Osteoblast (primary cell): ENCODE results near the gene OVOL1. TPM values are rescaled to one million over a fixed set of nuclear protein-coding genes. Genes with fewer than 3 reads are reported as not detected.
"Not testable (repeated sequence)": the region's sequence is repeated elsewhere in the genome, so short reads cannot be mapped to it uniquely, and the experiment has no call there.

Experiments
- DNase-seq: peaks from one replicate; pipeline ENCODE4 v3.0.0; 2011; ENCODE audit warnings: low spot score, mixed read lengths; ENCODE audit not compliant: insufficient read length; ENCODE audit errors: missing footprints
- H2AFZ ChIP-seq: 2 replicates; pipeline ENCODE4 v1.6.0; 2011; ENCODE audit warnings: mild to moderate bottlenecking, low read length
- H3K27ac ChIP-seq: 2 replicates; pipeline ENCODE4 v1.5.1; 2011; ENCODE audit warnings: mild to moderate bottlenecking, low read depth, low read length, moderate library complexity
- H3K27me3 ChIP-seq: 2 replicates; pipeline ENCODE4 v1.6.0; 2012; ENCODE audit warnings: mild to moderate bottlenecking, control low read depth, inconsistent platforms, low read length, moderate library complexity; ENCODE audit not compliant: insufficient read depth
- H3K36me3 ChIP-seq: 2 replicates; pipeline ENCODE4 v1.5.1; 2011; ENCODE audit warnings: mild to moderate bottlenecking, low read length, control low read depth, moderate library complexity; ENCODE audit not compliant: insufficient read depth
- H3K4me1 ChIP-seq: 2 replicates; pipeline ENCODE4 v1.5.1; 2011; ENCODE audit warnings: mild to moderate bottlenecking, low read length, control low read depth, moderate library complexity; ENCODE audit not compliant: insufficient read depth
- H3K4me2 ChIP-seq: 2 replicates; pipeline ENCODE4 v1.6.0; 2011; ENCODE audit warnings: mild to moderate bottlenecking, low read length; ENCODE audit not compliant: insufficient read depth
- H3K4me3 ChIP-seq: fragments of 200-600 bp; sonication (generic); 3 replicates; pipeline ENCODE4 v1.5.1; 2012; ENCODE audit warnings: mild to moderate bottlenecking, low read length, inconsistent platforms; ENCODE audit not compliant: insufficient read depth
- H3K79me2 ChIP-seq: 2 replicates; pipeline ENCODE4 v1.6.0; 2012; ENCODE audit warnings: mild to moderate bottlenecking, low read length, control low read depth, inconsistent platforms; ENCODE audit not compliant: insufficient read depth
- H3K9me3 ChIP-seq: 2 replicates; pipeline ENCODE4 v1.5.1; 2011; ENCODE audit warnings: low read depth, low read length, control low read depth
- H4K20me1 ChIP-seq: 2 replicates; pipeline ENCODE4 v1.6.0; 2012; ENCODE audit warnings: mild to moderate bottlenecking, low read length, control low read depth; ENCODE audit not compliant: insufficient read depth
- total RNA-seq: library from RNA; depleted of rRNA; stranded (reverse); fragments of >200 nt; gene quantifications from 2 replicates; pipeline ENCODE4 v1.2.3, GENCODE V29; 2012
- TF ChIP-seq, protein P1 (sequence below): IDR thresholded peaks from 2 replicates; pipeline ENCODE4 v1.5.1; 2011; ENCODE audit warnings: mild to moderate bottlenecking, low read depth, low read length, moderate library complexity; ENCODE audit errors: extremely low read depth

The OVOL1 gene
- total RNA-seq, 1 donor, result not detected

DNA sequence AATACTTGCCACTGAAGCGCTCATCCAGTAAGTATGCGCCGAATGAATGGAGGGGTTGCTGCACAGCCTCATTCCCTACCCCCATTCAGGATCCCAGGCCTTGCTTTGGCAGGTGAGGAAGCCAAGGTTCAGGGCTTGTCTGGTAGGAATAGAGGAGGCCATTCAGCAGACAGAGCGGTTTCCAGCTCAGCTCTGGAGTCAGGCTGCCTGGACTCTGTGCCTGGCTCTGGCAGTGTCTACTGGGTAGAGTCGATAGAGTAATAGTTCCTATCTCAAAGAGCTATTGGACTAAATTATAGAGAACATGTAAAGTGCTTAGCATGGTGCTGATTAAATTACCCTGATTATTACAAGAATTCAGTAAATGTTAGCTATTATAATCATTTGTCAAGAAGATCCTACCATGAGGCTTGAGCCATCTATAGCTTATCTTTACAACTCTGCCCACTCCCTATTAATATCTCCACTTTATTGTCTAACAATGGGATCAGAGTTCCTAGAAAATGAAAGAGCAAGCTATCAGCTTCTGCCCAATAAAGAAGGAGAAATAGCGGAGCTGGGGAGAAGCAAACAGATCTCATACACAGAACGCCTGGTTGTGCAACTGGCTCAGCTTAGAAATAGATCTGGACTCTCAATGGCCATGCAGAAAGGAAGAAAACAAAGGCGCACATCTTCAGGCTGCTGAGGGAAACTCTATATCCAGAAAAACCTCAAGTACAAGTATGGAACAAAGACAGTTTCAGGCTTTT lies 40.3 kb downstream of the OVOL1 start:
- no peaks in the 10 kb centered on the region for H3K9me3 ChIP-seq
- H3K4me1 ChIP-seq, result no peaks in the 10 kb centered on the region
- no peak overlapping the region for H3K4me2 ChIP-seq
- no peaks in the 10 kb centered on the region for H3K79me2 ChIP-seq
- H2AFZ ChIP-seq, result no peak overlapping the region
- H4K20me1 ChIP-seq, result no peaks in the 10 kb centered on the region
- H3K4me3 ChIP-seq, result no peak overlapping the region
- H3K27me3 ChIP-seq, result peaks cover 21% of the 10 kb centered on the region
- H3K27ac ChIP-seq, result no peak overlapping the region
- H3K36me3 ChIP-seq, result no peaks in the 10 kb centered on the region
- no peak for DNase-seq
- TF ChIP-seq, protein P1, sequence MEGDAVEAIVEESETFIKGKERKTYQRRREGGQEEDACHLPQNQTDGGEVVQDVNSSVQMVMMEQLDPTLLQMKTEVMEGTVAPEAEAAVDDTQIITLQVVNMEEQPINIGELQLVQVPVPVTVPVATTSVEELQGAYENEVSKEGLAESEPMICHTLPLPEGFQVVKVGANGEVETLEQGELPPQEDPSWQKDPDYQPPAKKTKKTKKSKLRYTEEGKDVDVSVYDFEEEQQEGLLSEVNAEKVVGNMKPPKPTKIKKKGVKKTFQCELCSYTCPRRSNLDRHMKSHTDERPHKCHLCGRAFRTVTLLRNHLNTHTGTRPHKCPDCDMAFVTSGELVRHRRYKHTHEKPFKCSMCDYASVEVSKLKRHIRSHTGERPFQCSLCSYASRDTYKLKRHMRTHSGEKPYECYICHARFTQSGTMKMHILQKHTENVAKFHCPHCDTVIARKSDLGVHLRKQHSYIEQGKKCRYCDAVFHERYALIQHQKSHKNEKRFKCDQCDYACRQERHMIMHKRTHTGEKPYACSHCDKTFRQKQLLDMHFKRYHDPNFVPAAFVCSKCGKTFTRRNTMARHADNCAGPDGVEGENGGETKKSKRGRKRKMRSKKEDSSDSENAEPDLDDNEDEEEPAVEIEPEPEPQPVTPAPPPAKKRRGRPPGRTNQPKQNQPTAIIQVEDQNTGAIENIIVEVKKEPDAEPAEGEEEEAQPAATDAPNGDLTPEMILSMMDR, result no peak

DNA sequence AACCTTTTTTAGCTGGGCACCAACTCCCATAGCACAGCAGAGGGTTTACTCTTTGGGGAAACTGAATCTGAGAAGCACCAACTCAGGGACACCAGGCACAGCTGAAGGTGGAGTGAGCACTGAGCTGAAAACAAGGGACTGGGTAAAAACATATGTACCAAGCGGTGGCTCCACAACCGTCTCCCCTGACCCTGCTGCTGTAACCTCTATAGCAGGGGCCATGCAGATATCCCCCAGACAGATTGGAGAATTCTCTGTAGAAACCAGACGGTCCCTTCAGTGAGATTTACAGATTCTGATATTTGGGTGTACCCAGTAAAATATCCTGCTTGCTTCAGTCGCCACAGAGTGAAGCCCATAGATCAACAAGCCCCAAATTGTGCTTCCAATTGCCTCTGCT lies 42.6 kb downstream of the OVOL1 start:
- no peak for DNase-seq
- Histone ChIP-seq H3K27me3 (peaks cover 29% of the 10 kb centered on the region), H2AFZ (no peak overlapping the region), H3K4me1 (peaks cover 12% of the 10 kb centered on the region), H3K27ac (no peak overlapping the region), H3K4me3 (no peak overlapping the region), H3K9me3 (no peaks in the 10 kb centered on the region), H3K4me2 (no peak overlapping the region), H3K36me3 (no peaks in the 10 kb centered on the region), H3K79me2 (no peaks in the 10 kb centered on the region), H4K20me1 (no peaks in the 10 kb centered on the region)
- TF ChIP-seq, protein P1, result no peak

DNA sequence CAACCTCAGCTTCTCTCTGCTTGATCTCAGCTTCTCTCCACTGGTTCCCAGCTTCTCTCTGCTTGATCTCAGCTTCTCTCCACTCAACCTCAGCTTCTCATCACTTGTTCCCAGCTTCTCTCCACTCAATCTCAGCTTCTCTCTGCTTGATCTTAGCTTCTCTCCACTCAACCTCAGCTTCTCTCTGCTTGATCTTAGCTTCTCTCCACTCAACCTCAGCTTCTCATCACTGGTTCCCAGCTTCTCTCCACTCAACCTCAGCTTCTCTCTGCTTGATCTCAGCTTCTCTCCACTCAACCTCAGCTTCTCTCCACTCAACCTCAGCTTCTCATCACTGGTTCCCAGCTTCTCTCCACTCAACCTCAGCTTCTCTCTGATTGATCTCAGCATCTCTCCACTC lies 45.4 kb downstream of the OVOL1 start:
- H3K4me3 ChIP-seq, H2AFZ ChIP-seq, H3K27ac ChIP-seq, H3K36me3 ChIP-seq, H3K79me2 ChIP-seq, DNase-seq, H3K9me3 ChIP-seq, H4K20me1 ChIP-seq, H3K4me2 ChIP-seq: not testable (repeated sequence)
- H3K4me1 ChIP-seq, result peaks cover 16% of the 10 kb centered on the region
- H3K27me3 ChIP-seq, result peaks cover 29% of the 10 kb centered on the region

DNA sequence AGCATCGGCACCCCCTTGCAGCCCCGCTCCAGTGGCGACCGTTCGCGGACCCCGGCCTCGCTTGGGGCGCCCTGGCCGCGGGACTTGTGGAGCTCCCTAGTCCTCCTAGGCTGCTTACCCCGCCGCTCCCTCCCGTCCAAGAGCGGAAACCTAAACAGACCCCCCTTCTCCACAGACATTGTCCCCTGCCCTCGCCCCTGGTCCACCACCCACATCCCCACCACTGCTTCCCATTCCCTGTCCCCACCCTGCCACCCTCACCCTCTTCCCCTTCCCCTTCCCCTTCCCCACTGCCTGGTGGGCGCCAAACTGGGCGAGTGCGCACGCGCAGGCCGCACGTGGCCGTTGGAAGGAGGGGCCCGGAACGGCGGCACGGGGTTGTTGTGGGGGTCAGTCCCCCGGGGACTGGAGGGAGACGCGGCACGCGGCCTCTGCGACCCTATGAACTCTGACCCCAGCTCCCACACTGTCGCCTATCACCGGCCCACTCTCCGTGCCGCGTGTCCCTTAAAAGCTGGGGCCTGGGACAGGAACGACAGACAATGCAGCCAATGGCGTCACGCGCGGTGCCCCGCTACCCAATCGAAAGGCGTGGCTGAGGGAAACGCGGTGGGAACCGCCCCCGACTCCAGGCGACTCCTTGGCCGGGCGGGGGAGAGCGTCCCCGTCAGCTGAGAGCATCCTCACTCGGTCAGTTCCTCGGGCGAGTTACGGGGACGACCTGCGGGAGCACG lies 46.6 kb downstream of the OVOL1 start, which contains the start of gene SNX32:
TSS of gene SNX32 (plus strand) at position 667 of the 734 bp plus-strand sequence. CDS start 103 bp downstream, outside the sequence.
- peak; percentile 99 for DNase-seq
- Histone ChIP-seq H3K36me3 (no peaks in the 10 kb centered on the region), H3K9me3 (no peaks in the 10 kb centered on the region), H3K27me3 (peaks cover 29% of the 10 kb centered on the region), H3K4me1 (peaks cover 16% of the 10 kb centered on the region), H4K20me1 (no peaks in the 10 kb centered on the region), H2AFZ (peak within 1 kb of the TSS; percentile 93), H3K27ac (no peak within 1 kb of the TSS), H3K4me2 (peak within 1 kb of the TSS; percentile 96), H3K4me3 (peak within 1 kb of the TSS; percentile 80), H3K79me2 (no peaks in the 10 kb centered on the region)
- TF ChIP-seq, protein P1, result no peak
